DMS153 (cell line): ENCODE data around the gene MTFR1L.

Experiments used
- DNase-seq: peaks from one replicate; lab custom pipeline; 2025; lab: John Stamatoyannopoulos, UW

Gene MTFR1L

GRCh38 chr1:25861316-25862286 lies 41.8 kb downstream of the MTFR1L start:
- DNase-seq = no peak

- DNase-seq = no peak
Measured at GRCh38 chr1:25862785-25863485, 43.2 kb downstream of the MTFR1L start.

DNA sequence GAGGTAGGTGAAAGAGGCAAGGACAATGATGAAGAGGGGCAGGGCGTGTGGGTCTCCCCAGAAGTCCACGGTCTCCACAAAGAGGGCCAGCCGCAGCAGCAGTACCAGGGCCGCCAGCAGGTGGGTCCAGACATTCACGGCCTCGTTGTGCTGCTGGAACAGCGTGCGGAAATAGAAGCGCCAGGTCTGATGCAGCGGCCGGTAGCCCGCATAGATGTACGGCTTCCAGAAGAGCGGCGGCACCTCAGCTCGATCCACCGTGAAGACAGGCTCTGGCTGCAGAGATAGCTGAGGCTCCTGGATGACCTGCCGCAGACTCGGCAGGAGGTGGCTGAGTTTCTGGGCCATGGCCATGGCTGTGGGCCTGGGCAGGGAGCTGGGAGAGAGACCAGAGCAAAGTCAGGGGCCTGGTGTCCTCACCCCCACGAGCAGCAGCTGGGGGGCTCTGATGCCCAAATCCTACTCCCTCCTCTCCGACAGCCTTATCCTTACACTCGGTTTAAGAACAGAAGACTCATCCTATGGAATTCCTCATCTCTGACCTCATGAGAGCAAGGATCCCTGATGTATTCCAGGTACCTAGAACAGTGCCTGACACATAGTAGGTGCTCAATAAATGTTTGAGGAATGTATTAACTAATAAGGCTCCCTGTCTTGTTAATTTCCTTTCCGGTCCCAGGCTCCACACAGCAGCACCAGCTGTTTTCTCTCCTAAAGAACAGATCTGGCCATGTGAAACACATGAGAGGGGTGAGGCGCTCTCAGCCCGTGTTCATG lies 43.9 kb downstream of the MTFR1L start:
- no peak for DNase-seq

DNA sequence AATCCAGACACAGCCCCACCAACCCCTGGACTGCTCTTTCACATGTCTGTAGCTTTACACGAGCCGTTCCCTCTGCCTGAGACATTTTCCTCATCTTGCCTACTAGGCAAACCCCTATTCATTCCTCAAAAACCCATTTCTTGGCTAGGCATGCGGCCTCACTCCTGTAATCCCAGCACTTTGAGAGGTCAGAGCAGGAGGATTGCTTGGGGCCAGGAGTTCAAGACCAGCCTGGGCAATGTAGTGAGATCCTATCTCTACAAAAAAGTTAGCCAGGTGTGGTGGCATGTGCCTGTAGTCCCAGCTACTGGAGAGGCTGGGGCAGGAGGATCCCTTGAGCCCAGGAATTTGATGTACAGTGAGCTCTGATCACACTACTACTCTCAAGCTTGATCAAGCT lies 44.7 kb downstream of the MTFR1L start:
- no peak for DNase-seq

DNA sequence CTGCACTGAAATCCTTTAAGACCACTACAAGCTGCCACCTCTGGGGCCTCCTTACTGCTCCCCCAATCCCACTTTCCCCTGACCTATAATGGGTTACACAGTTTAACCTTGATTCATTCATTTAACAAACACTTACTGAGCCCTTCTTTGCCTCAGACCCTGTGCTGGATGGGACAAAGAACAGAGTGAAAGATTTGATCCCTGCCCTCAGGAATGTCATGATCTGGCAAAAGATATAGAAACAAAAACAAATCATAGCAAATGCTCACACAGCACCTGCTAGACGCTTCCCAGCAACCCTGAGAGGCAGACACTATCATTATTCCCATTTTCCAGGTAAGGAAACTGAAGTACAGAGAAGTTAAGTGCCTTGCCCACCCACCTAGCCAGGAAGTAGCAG lies 46.5 kb downstream of the MTFR1L start:
- DNase-seq = no peak

- DNase-seq = no peak
Measured at GRCh38 chr1:25867210-25867991, 47.6 kb downstream of the MTFR1L start.

GRCh38 chr1:25869909-25870606 lies 50.3 kb downstream of the MTFR1L start:
- no peak for DNase-seq

- no peak for DNase-seq
Measured at GRCh38 chr1:25870614-25871013, 50.9 kb downstream of the MTFR1L start.

DNA sequence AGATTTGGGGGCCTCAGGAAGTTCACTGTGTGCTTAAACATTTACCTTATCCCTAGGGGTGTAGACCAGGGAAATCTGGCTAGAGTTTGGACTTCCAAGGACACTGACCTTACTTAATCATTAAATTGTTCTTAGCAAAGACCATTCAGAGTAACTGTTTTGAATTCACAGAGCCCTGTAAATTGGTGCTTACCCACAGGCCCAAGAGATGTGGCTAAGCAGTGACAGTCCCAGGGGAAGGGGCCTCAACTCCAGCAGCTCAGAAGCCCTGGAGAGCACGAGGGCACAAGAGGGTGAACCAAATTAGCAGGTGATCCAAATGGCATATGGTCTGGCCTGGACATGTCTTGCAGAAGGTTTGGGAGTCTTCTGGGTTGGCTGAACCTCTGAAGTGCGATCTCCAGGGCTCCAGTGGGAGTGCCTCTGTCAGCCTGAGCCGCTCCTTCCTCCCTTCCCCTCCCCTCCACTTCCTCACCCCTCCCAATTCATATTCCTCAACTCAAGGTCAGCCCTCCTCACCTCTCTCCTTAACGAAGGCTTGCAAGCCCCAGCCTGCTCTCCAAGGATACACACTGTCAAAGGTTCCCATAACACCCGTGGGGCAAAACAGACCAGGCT lies 51.4 kb downstream of the MTFR1L start:
- DNase-seq = no peak

DNA sequence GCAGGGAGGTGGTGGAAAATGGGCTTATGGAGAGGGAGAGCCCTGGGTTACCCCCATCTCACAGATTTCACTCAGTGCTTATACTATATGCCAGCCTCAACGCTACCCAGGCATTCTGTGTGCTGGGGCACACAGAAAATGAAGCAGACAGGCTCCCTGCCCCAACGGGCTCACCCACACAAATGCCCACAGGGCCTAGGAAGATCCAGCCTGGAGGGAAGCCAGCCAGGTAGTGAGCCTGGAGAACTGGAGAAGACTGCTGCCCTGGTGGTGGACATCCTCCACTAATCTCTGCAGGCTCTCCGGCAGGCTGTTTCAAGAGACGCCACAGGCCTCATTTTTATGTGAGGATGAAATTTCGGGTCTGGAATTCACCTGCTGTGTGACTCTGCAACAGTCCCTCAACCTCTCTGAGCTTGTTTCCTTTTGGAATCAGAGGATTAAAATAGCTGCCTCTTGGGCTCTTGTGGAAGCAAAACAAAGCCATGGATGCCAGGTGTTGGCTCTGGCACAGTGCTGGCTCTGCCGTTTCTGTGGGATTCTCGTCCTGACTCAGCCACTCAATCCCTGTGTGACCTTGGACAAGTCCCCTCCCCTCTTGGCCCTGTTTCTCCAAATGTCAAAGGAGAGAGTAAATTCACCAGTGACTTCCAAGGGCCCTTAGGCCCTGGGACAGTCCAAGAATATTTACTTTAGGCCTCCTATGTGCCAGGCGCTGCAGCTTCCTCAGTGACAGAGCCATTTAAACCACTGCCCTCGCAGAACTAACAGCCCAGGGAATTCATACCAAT lies 52.1 kb downstream of the MTFR1L start:
- DNase-seq = no peak

GRCh38 chr1:25872713-25873112 lies 53.0 kb downstream of the MTFR1L start:
- DNase-seq = no peak

DNA sequence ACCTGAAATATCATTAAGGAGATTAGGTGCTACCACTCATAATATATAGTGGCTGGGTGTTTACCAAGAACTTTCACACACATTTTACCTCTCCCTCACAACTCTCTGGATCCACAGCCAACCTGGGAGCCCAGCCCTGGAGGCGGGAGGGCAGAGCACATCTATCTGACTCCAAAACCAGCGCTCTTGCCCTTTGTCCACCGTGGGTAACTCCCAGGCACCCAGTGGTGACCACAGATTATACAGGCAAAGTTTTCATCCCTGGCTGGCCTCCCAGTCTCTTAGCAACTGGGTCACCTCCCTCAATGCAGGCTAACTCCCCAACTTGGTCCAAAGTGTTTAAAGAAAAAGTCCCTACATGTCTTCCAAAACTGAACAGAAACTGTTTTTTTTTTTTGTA lies 53.4 kb downstream of the MTFR1L start:
- DNase-seq = no peak

GRCh38 chr1:25874209-25874608 lies 54.5 kb downstream of the MTFR1L start:
- no peak for DNase-seq

DNA sequence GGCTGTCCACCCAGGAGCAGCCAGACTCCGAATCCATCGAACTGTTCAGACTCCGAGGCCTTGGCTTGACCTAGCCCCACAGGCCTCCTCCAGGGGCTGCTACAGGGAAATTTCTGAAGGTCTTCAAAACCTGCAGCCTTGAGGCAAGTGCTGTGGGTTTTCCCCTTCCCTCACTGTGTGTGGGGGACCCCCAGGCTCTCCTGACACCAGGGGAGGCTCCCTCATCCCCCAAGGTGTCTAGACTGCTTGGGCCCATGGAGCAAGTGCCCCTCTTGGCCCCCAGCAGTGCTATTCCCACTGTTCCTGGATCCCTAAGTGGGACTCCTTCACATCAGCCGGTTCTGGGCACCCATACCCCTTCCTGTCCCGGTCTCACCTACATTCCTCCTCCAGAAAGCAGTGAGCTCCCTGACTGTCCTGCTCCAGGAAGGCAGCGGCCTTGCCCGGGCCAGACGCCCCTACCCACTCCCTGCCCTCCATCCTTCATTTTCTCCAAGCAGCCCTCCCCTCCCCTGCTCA lies 54.9 kb downstream of the MTFR1L start:
- DNase-seq = no peak

DNA sequence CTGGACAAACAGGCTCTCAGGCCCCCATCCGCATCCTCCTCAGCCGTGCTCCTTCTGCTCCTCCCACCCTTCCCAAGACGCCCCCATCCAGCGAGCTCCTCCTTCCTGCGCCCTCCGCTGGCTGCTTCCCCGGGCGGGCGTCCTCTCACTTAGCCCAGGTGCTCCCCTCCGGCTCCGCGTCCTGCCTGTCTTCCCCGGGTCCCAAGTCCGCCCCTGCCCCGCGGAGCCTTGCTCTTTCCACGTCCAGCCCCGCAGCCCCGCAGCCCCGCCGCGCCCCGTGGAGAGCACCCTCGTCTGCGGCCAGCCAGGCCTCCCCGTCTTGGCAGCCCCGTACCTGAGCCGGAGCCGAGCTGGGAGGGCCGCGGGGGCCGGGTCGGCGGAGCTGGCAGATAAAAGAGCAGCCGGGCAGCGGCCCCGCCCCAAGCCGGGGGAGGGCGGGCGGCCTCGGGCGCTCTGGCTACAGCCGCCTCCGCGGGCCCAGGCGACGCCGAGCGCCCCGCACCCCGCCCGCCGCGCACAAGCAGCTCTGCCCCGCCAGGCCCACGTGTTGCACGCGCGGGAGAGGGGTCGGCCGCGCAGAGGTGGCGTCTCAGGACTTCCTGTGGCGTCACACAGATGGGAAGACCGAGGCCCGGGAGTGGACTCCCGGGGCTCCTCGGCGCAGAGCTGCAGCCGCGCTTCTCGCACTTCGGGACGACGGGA lies 55.6 kb downstream of the MTFR1L start, which contains the start of gene PAQR7:
TSS of gene PAQR7 (minus strand) at position 555 of the 702 bp plus-strand sequence. CDS start 11,869 bp downstream, outside the sequence.
- peak; percentile 83 for DNase-seq

GRCh38 chr1:25875856-25876692 lies 56.3 kb downstream of the MTFR1L start:
- DNase-seq = peak; percentile 22

DNA sequence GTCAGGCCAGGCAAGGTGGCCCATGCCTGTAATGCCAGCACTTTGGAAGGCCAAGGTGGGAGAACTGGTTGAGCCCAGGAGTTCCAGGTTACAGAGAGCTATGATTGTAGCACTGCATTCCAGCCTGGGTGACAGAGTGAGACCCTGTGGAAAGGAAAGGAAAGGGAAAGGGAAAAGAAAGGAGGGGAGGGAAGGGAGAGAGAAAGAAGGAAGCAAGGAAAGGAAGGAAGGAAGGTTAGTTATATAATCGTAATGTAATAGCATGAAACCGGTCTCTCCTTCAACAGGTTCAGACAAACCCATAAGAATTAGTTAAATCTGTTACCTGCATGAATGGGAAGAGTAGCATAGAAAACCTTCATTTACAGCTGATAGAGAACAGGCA lies 56.9 kb downstream of the MTFR1L start:
- DNase-seq = no peak

- DNase-seq = no peak
Measured at GRCh38 chr1:25877155-25877554, 57.4 kb downstream of the MTFR1L start.
